ENCODE results near the gene ECD.

- TF ChIP-seq EZH2 (IDR thresholded peaks at IDR 0.05; ENCODE audit: borderline replicate concordance, low read depth, low read length, severe bottlenecking), result no peak
- TF ChIP-seq CTCF (IDR thresholded peaks at IDR 0.05; ENCODE audit: borderline replicate concordance, extremely low read depth, low read length, poor library complexity, severe bottlenecking), result no peak
Measured at GRCh38 chr10:73163096-73163495, 4.7 kb downstream of the ECD start.
